ENCODE data around the gene CCN2. TPM values are rescaled to one million over a fixed set of nuclear protein-coding genes. Genes with fewer than 3 reads are reported as not detected.

The CCN2 gene
- polyA plus RNA-seq, 1 experiment, result 326 TPM

- H3K4me3 ChIP-seq (ENCODE audit: low read depth, low read length), result no peak overlapping the region
- POLR2A ChIA-PET, result no interaction called here
- TF ChIP-seq CTCF (IDR thresholded peaks at IDR 0.05; ENCODE audit: insufficient read depth, low read depth, low read length), result no peak
- H3K36me3 ChIP-seq (ENCODE audit: control insufficient read depth, insufficient read depth, low read length), result no peaks in the 10 kb centered on the region
- no peak for DNase-seq (ENCODE audit: low read depth)
- H3K27me3 ChIP-seq (ENCODE audit: control insufficient read depth, insufficient read depth, low read length), result no peaks in the 10 kb centered on the region
- CTCF ChIA-PET, result interaction anchor here (0.8 kb wide), 1 partner anchor 23 kb away, joined by 3 read pairs; no protein-coding TSS in a partner anchor
Measured at GRCh38 chr6:131997429-131998153, 46.4 kb upstream of the CCN2 start.

- Histone ChIP-seq H3K4me3 (ENCODE audit: low read depth, low read length) (no peak overlapping the region), H3K27me3 (ENCODE audit: control insufficient read depth, insufficient read depth, low read length) (no peaks in the 10 kb centered on the region), H3K36me3 (ENCODE audit: control insufficient read depth, insufficient read depth, low read length) (no peaks in the 10 kb centered on the region)
- ChIA-PET CTCF (interaction anchor here (1.0 kb wide), 1 partner anchor 195 kb away, joined by 3 read pairs; no protein-coding TSS in a partner anchor), POLR2A (no interaction called here)
- TF ChIP-seq CTCF (IDR thresholded peaks at IDR 0.05; ENCODE audit: insufficient read depth, low read depth, low read length), result no peak
- DNase-seq (ENCODE audit: low read depth), result peak; percentile 69
Measured at GRCh38 chr6:131995917-131996316, 44.7 kb upstream of the CCN2 start.

GRCh38 chr6:131992557-131992956 lies 41.4 kb upstream of the CCN2 start:
- Histone ChIP-seq H3K36me3 (ENCODE audit: control insufficient read depth, insufficient read depth, low read length) (no peaks in the 10 kb centered on the region), H3K4me3 (ENCODE audit: low read depth, low read length) (no peak overlapping the region), H3K27me3 (ENCODE audit: control insufficient read depth, insufficient read depth, low read length) (no peaks in the 10 kb centered on the region)
- ChIA-PET POLR2A (no interaction called here), CTCF (no interaction called here)
- TF ChIP-seq CTCF (IDR thresholded peaks at IDR 0.05; ENCODE audit: insufficient read depth, low read depth, low read length), result no peak
- no peak for DNase-seq (ENCODE audit: low read depth)

GRCh38 chr6:131989036-131989435 lies 37.9 kb upstream of the CCN2 start:
- Histone ChIP-seq H3K4me3 (ENCODE audit: low read depth, low read length) (no peak overlapping the region), H3K27me3 (ENCODE audit: control insufficient read depth, insufficient read depth, low read length) (no peaks in the 10 kb centered on the region), H3K36me3 (ENCODE audit: control insufficient read depth, insufficient read depth, low read length) (no peaks in the 10 kb centered on the region)
- TF ChIP-seq CTCF (IDR thresholded peaks at IDR 0.05; ENCODE audit: insufficient read depth, low read depth, low read length), result no peak
- ChIA-PET CTCF (no interaction called here), POLR2A (no interaction called here)
- no peak for DNase-seq (ENCODE audit: low read depth)

- no peaks in the 10 kb centered on the region for H3K27me3 ChIP-seq (ENCODE audit: control insufficient read depth, insufficient read depth, low read length)
- POLR2A ChIA-PET, result interaction anchor here (0.6 to 1.3 kb wide), 4 partner anchors 32 to 1013 kb away, joined by 3 to 15 read pairs (median 4); partner anchors contain the start of gene CCN2
- no peaks in the 10 kb centered on the region for H3K36me3 ChIP-seq (ENCODE audit: control insufficient read depth, insufficient read depth, low read length)
- no peak for TF ChIP-seq CTCF (IDR thresholded peaks at IDR 0.05; ENCODE audit: insufficient read depth, low read depth, low read length)
- DNase-seq (ENCODE audit: low read depth), result peak; percentile 70
- CTCF ChIA-PET, result interaction anchor here (1.5 kb wide), 1 partner anchor 19 kb away, joined by 3 read pairs; no protein-coding TSS in a partner anchor
- H3K4me3 ChIP-seq (ENCODE audit: low read depth, low read length), result no peak overlapping the region
Measured at GRCh38 chr6:131982740-131983259, 31.6 kb upstream of the CCN2 start.
